ENCODE data around the gene FILIP1. TPM values are rescaled to one million over a fixed set of nuclear protein-coding genes. Genes with fewer than 3 reads are reported as not detected.

Gene FILIP1
- total and polyA plus RNA-seq, 2 of the 4 experiments (the other 2 are of a cell fraction) = under 0.01 to 0.03 TPM

DNA sequence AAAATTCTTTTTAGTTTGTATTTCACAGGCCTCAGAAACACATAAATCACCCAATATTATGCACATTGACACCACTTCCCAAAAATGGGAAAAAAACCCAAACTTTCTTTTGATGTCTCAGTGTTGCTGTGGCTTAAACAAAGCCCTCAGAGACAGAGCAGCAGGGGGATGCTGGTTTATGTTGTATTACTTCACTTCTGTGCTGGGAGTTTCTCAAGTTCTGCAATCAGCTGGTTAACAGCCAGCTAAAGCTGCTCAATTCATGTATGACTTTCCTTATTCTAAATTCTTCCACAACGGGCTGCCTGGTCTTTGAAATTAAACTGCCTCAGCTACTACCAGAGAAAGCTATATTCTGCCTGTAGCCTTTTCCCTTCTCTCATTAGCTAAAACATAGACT, 5.6 kb downstream of the FILIP1 start:
- H3K9ac ChIP-seq (ENCODE audit: low read depth, low read length) = no peak overlapping the region
- H2BK120ac ChIP-seq (ENCODE audit: low read depth, low read length) = no peak overlapping the region
- in situ Hi-C loops (cut with MboI; ENCODE audit: low sequenced_read_pairs) = no loop called here
- POLR2A ChIA-PET (ENCODE audit: unreplicated experiment) = no interaction called here
- BruUV-seq (replicated peaks) = no TSS peak
- intact Hi-C loops (cut with micrococcal nuclease) = no loop called here
- no peak overlapping the region for H3K4me3 ChIP-seq (ENCODE audit: insufficient read depth, low read depth, low read length)
- H3K4me1 ChIP-seq (ENCODE audit: control insufficient read depth, insufficient read depth, low read length) = peaks cover 3% of the 10 kb centered on the region; the same call in 1 of the 2 replicates
- H3K27ac ChIP-seq (ENCODE audit: insufficient read depth, low read length) = no peak overlapping the region
- no peaks in the 10 kb centered on the region for H3K9me1 ChIP-seq (ENCODE audit: insufficient read depth, low read length)
- WGBS, 2 experiments (ENCODE audit: extremely low coverage in 2 of 2, insufficient read length in 1 of 2) = 14% methylated on average over 1 of the region's 1 CpG; no CpG with 5 or more reads in 1 of the 2 experiments
- no peak overlapping the region for H2AFZ ChIP-seq (replicated peaks; ENCODE audit: low read length, poor library complexity)
- no peak overlapping the region for H3K56ac ChIP-seq (ENCODE audit: extremely low read depth, insufficient read depth, low read length)
- no peak overlapping the region for H3K14ac ChIP-seq (replicated peaks; ENCODE audit: low read depth, low read length)
- no peaks in the 10 kb centered on the region for H4K20me1 ChIP-seq (ENCODE audit: insufficient read depth, low read length)
- CTCF ChIA-PET = no interaction called here
- no peak overlapping the region for H4K91ac ChIP-seq (ENCODE audit: insufficient read depth, low read depth, low read length)
- H4K8ac ChIP-seq (ENCODE audit: low read depth in 2 of 2, low read length in 2 of 2) = no peak overlapping the region
- ATAC-seq (ENCODE audit: low read depth) = peak; percentile 44; the same call in 1 of the 2 replicates
- no peak overlapping the region for H3K4me2 ChIP-seq (ENCODE audit: low read depth, low read length)
- H3K79me1 ChIP-seq (ENCODE audit: low read depth in 1 of 2, low read length in 2 of 2) = no peaks in the 10 kb centered on the region
- no peak overlapping the region for H2AK9ac ChIP-seq (replicated peaks; ENCODE audit: low read depth, low read length, poor library complexity)
- H2BK20ac ChIP-seq (ENCODE audit: low read depth, low read length) = no peak overlapping the region
- H3K36me3 ChIP-seq (ENCODE audit: control insufficient read depth, insufficient read depth, low read length) = no peaks in the 10 kb centered on the region
- H3K27me3 ChIP-seq (ENCODE audit: control insufficient read depth, insufficient read depth, low read length) = no peaks in the 10 kb centered on the region; the same call in 1 of the 2 replicates
- peak; percentile 84 for DNase-seq
- H3K4ac ChIP-seq (ENCODE audit: low read depth, low read length) = no peak overlapping the region
- no peak overlapping the region for H4K5ac ChIP-seq (ENCODE audit: low read depth, low read length)
- no peak overlapping the region for H2BK5ac ChIP-seq (ENCODE audit: low read depth, low read length, poor library complexity, severe bottlenecking)
- H2BK15ac ChIP-seq (ENCODE audit: low read depth, low read length) = no peak overlapping the region
- no peak overlapping the region for H3K18ac ChIP-seq (ENCODE audit: low read depth, low read length)
- H2AK5ac ChIP-seq (ENCODE audit: low read depth, low read length) = no peak overlapping the region
- dilution Hi-C loops (cut with HindIII; ENCODE audit: low sequenced_read_pairs, unreplicated experiment) = no loop called here
- no peak overlapping the region for H3K23ac ChIP-seq (ENCODE audit: low read depth, low read length)
- H3K9me3 ChIP-seq (ENCODE audit: control insufficient read depth, insufficient read depth, low read length) = no peaks in the 10 kb centered on the region
- TF ChIP-seq CEBPB (IDR thresholded peaks at IDR 0.05; ENCODE audit: low read depth, low read length) (peak; percentile 79), RFX5 (IDR thresholded peaks at IDR 0.05; ENCODE audit: low read depth, low read length) (no peak)

Measured in IMR-90 (cell line).